WTC11 (cell line): ENCODE measurements around the gene RFX8. TPM values are rescaled to one million over a fixed set of nuclear protein-coding genes. Genes with fewer than 3 reads are reported as not detected.
"Not testable (repeated sequence)": the region's sequence is repeated elsewhere in the genome, so short reads cannot be mapped to it uniquely, and the experiment has no call there.

Experiments used
- ATAC-seq: fragments of 200-7000 bp; cut with Tn5 transposase; 2 replicates; pipeline ENCODE4 v1.10.0; 2021; ENCODE audit warnings: mild to moderate bottlenecking, moderate library complexity
- CTCF ChIA-PET: fragments of 300-600 bp; sonication (Branson Sonifier 250); formaldehyde crosslinking; loops from one replicate; lab custom pipeline; 2021; ENCODE audit warnings: antibody characterized with exemption; lab: Charles Lee
- POLR2A ChIA-PET: fragments of 350-600 bp; sonication (Branson Sonifier 250); formaldehyde crosslinking; loops from one replicate; lab custom pipeline; 2021; ENCODE audit warnings: antibody characterized with exemption; lab: Charles Lee
- DNase-seq: peaks from one replicate; pipeline ENCODE4 v3.0.0; 2021; ENCODE audit warnings: low spot score
- H3K27ac Mint-ChIP-seq: 2 replicates; pipeline ENCODE4 v1.8.0; 2021; ENCODE audit warnings: mixed read lengths
- H3K27me3 Mint-ChIP-seq: 2 replicates; pipeline ENCODE4 v1.8.0; 2021; ENCODE audit warnings: low read depth, mild to moderate bottlenecking, moderate library complexity, mixed read lengths
- H3K36me3 Mint-ChIP-seq: 2 replicates; pipeline ENCODE4 v1.8.0; 2021; ENCODE audit warnings: mixed read lengths
- H3K4me1 Mint-ChIP-seq: 2 replicates; pipeline ENCODE4 v1.8.0; 2022; ENCODE audit warnings: mixed read lengths
- H3K4me3 Mint-ChIP-seq: 2 replicates; pipeline ENCODE4 v1.8.0; 2021; ENCODE audit warnings: mild to moderate bottlenecking, moderate library complexity, mixed read lengths
- H3K9me3 Mint-ChIP-seq: 2 replicates; pipeline ENCODE4 v1.8.0; 2021; ENCODE audit warnings: mixed read lengths
- CREM ChIP-seq: sonication (generic); formaldehyde crosslinking; IDR thresholded peaks from 2 replicates; pipeline ENCODE4 v1.8.1; 2022; ENCODE audit warnings: mild to moderate bottlenecking, missing genetic modification reagents, moderate library complexity
- CTCF ChIP-seq: fragments of 200-600 bp; IDR thresholded peaks from 2 replicates; pipeline ENCODE4 v1.8.0; 2022; ENCODE audit warnings: antibody characterized with exemption
- ELF4 ChIP-seq: sonication (generic); formaldehyde crosslinking; IDR thresholded peaks from 2 replicates; pipeline ENCODE4 v1.8.1; 2022; ENCODE audit warnings: low read depth, mild to moderate bottlenecking, moderate library complexity, missing genetic modification reagents
- ESRRA ChIP-seq: sonication (generic); formaldehyde crosslinking; IDR thresholded peaks from 2 replicates; pipeline ENCODE4 v1.8.1; 2022; ENCODE audit warnings: mild to moderate bottlenecking, missing genetic modification reagents, borderline replicate concordance
- GABPB1 ChIP-seq: sonication (generic); formaldehyde crosslinking; IDR thresholded peaks from 2 replicates; pipeline ENCODE4 v1.8.1; 2023; ENCODE audit warnings: mild to moderate bottlenecking, missing genetic modification reagents
- IRF1 ChIP-seq: sonication (generic); formaldehyde crosslinking; IDR thresholded peaks from 2 replicates; pipeline ENCODE4 v1.8.0; 2023; ENCODE audit warnings: missing genetic modification reagents
- NR3C1 ChIP-seq: sonication (generic); formaldehyde crosslinking; conservative IDR thresholded peaks from 2 replicates; pipeline ENCODE4 v1.8.1; 2023; ENCODE audit warnings: low read depth, mild to moderate bottlenecking, missing genetic modification reagents
- STAT6 ChIP-seq: sonication (generic); formaldehyde crosslinking; conservative IDR thresholded peaks from 2 replicates; pipeline ENCODE4 v1.8.1; 2023; ENCODE audit warnings: mild to moderate bottlenecking, low read depth, missing genetic modification reagents, moderate library complexity
- TEAD1 ChIP-seq: sonication (generic); formaldehyde crosslinking; IDR thresholded peaks from 2 replicates; pipeline ENCODE4 v1.8.0; 2022; ENCODE audit warnings: mild to moderate bottlenecking, missing genetic modification reagents
- ZSCAN18 ChIP-seq: fragments of 250-450 bp; sonication (Bioruptor Pico); IDR thresholded peaks from 2 replicates; pipeline ENCODE4 v2.1.2; 2022; ENCODE audit warnings: mild to moderate bottlenecking, moderate library complexity
- total RNA-seq: library from RNA; stranded (reverse); gene quantifications from 3 replicates; pipeline ENCODE4 v1.2.3, GENCODE V29; 2021

Gene RFX8
- total RNA-seq, 1 experiment from 2014 or later: 0.28 TPM

- CTCF ChIA-PET: no interaction called here
These were observed 34.7 kb downstream of the RFX8 start for GRCh38 chr2:101440127-101440738.

GRCh38 chr2:101439716-101440115 lies 35.2 kb downstream of the RFX8 start:
- POLR2A ChIA-PET: interaction anchor here (0.7 kb wide), 1 partner anchor 154 kb away, joined by 3 read pairs; no protein-coding TSS in a partner anchor

More at GRCh38 chr2:101440127-101440738, 34.7 kb downstream of the RFX8 start:
- ATAC-seq: no peak
- no peak overlapping the region for H3K27ac Mint-ChIP-seq
- no peaks in the 10 kb centered on the region for H3K27me3 Mint-ChIP-seq
- POLR2A ChIA-PET: no interaction called here
- no peak for DNase-seq
- H3K36me3 Mint-ChIP-seq: no peaks in the 10 kb centered on the region
- H3K4me1 Mint-ChIP-seq: peaks cover 6% of the 10 kb centered on the region
- H3K9me3 Mint-ChIP-seq: peaks cover 8% of the 10 kb centered on the region
- H3K4me3 Mint-ChIP-seq: no peak overlapping the region
- TF ChIP-seq NR3C1 (CRISPR knock-in tag) (no peak), IRF1 (CRISPR knock-in tag) (no peak), ELF4 (CRISPR knock-in tag) (no peak), ESRRA (CRISPR knock-in tag) (no peak), GABPB1 (CRISPR knock-in tag) (no peak), CREM (CRISPR knock-in tag) (no peak), CTCF (no peak)

GRCh38 chr2:101438555-101438954 lies 36.4 kb downstream of the RFX8 start:
- ATAC-seq, POLR2A ChIA-PET, CTCF ChIA-PET, H3K27ac Mint-ChIP-seq, DNase-seq, H3K36me3 Mint-ChIP-seq, H3K27me3 Mint-ChIP-seq, H3K9me3 Mint-ChIP-seq, H3K4me3 Mint-ChIP-seq: not testable (repeated sequence)
- peaks cover 16% of the 10 kb centered on the region for H3K4me1 Mint-ChIP-seq

More at GRCh38 chr2:101439716-101440115, 35.2 kb downstream of the RFX8 start:
- H3K4me1 Mint-ChIP-seq: peaks cover 10% of the 10 kb centered on the region
- ATAC-seq (no peak), DNase-seq (no peak)
- no peak overlapping the region for H3K4me3 Mint-ChIP-seq
- CTCF ChIA-PET: no interaction called here
- H3K9me3 Mint-ChIP-seq: peaks cover 5% of the 10 kb centered on the region; the same call in 1 of the 2 replicates
- H3K27ac Mint-ChIP-seq: no peak overlapping the region
- H3K27me3 Mint-ChIP-seq: peaks cover 3% of the 10 kb centered on the region; the same call in 1 of the 2 replicates
- no peak for TF ChIP-seq ZSCAN18
- no peak for TF ChIP-seq TEAD1 (CRISPR knock-in tag)
- no peak for TF ChIP-seq STAT6 (CRISPR knock-in tag)
- TF ChIP-seq, all 79 proteins: peak for 0
- no peaks in the 10 kb centered on the region for H3K36me3 Mint-ChIP-seq
